Vagina (tissue), 2 donors: Measurements from ENCODE around the gene INTS11. TPM values are rescaled to one million over a fixed set of nuclear protein-coding genes. Genes with fewer than 3 reads are reported as not detected.

ENCODE experiments used
- DNase-seq, 2 donors: peaks; one replicate each; pipeline ENCODE4 v3.0.0-alpha.2; 2017; ENCODE audit errors: extremely low spot score in 2 of 2
- H3K27ac ChIP-seq: fragments of 200-600 bp; sonication (generic); one replicate; pipeline ENCODE4 v1.5.1; 2019
- H3K27me3 ChIP-seq: fragments of 200-600 bp; sonication (generic); one replicate; pipeline ENCODE4 v1.5.1; 2019
- H3K36me3 ChIP-seq, 2 donors: fragments of 200-600 bp; sonication (generic); one replicate each; pipeline ENCODE4 v1.5.1; 2017 to 2019
- H3K4me1 ChIP-seq: fragments of 200-600 bp; sonication (generic); one replicate; pipeline ENCODE4 v1.5.1; 2019
- H3K4me3 ChIP-seq, 2 donors: fragments of 200-600 bp; sonication (generic); 1 replicate in 1 of 2; 2 replicates in 1 of 2; pipeline ENCODE4 v1.5.1; 2016 to 2019
- H3K9me3 ChIP-seq: fragments of 200-600 bp; sonication (generic); one replicate; pipeline ENCODE4 v1.5.1; 2019
- CTCF ChIP-seq, 3 experiments: fragments of 450-650 bp in 2 of 3; fragments of 200-600 bp in 1 of 3; sonication (generic) in 1 of 3; IDR thresholded peaks; one replicate each; pipeline ENCODE4 v1.5.1; 2017 to 2019; ENCODE audit warnings: antibody characterized with exemption in 3 of 3, mild to moderate bottlenecking in 2 of 3, moderate library complexity in 2 of 3
- POLR2A ChIP-seq, 2 donors: fragments of 450-650 bp; IDR thresholded peaks; one replicate each; pipeline ENCODE4 v1.6.1; 2017; ENCODE audit warnings: antibody characterized with exemption in 2 of 2, mild to moderate bottlenecking in 2 of 2, moderate library complexity in 2 of 2
- POLR2AphosphoS5 ChIP-seq, 2 donors: sonication (generic); formaldehyde crosslinking; IDR thresholded peaks; one replicate each; pipeline ENCODE4 v1.9.0; 2017; ENCODE audit warnings: antibody characterized with exemption in 2 of 2, mild to moderate bottlenecking in 2 of 2, low read depth in 1 of 2; ENCODE audit not compliant: insufficient read depth in 1 of 2
- intact Hi-C: fragments of 100-400 bp; cut with DNase I; formaldehyde crosslinking; loops from one replicate; pipeline ENCODE4 v1.15.1; 2023
- total RNA-seq: library from RNA; depleted of rRNA; stranded (reverse); fragments of >200 nt; gene quantifications from one replicate; pipeline ENCODE4 v1.2.3, GENCODE V29; 2016

The INTS11 gene
- total RNA-seq, 1 donor from 2014 or later: 142 TPM

- intact Hi-C loops: no loop called here
- TF ChIP-seq POLR2A (IDR thresholded peaks at IDR 0.05): no peak
- no peak for TF ChIP-seq POLR2AphosphoS5 (IDR thresholded peaks at IDR 0.05; ENCODE audit: insufficient read depth in 1 of 2, low read depth in 1 of 2)
- no peak for TF ChIP-seq CTCF (IDR thresholded peaks at IDR 0.05)
- Histone ChIP-seq H3K36me3 (peaks cover 0 to 13% of the 10 kb centered on the region in 2 donors), H3K4me1 (peaks cover 74% of the 10 kb centered on the region), H3K27me3 (no peaks in the 10 kb centered on the region), H3K4me3 (no peak overlapping the region), H3K27ac (no peak overlapping the region), H3K9me3 (no peaks in the 10 kb centered on the region)
- DNase-seq: no peak
Observed at GRCh38 chr1:1321477-1321876, 3.0 kb downstream of the INTS11 start.

- Histone ChIP-seq H3K27ac (peak overlapping the region; percentile 72), H3K4me1 (peaks cover 68% of the 10 kb centered on the region)
- no peak for DNase-seq
Observed at GRCh38 chr1:1320666-1321448, 3.6 kb downstream of the INTS11 start.

GRCh38 chr1:1319646-1319941 is 4.9 kb downstream of the INTS11 start:
- Histone ChIP-seq H3K4me1 (peaks cover 58% of the 10 kb centered on the region), H3K27ac (peak overlapping the region; percentile 72), H3K36me3 (peaks cover 0 to 19% of the 10 kb centered on the region in 2 donors), H3K9me3 (no peaks in the 10 kb centered on the region), H3K27me3 (no peaks in the 10 kb centered on the region), H3K4me3 (no peak overlapping the region)
- intact Hi-C loops: no loop called here
- no peak for TF ChIP-seq POLR2AphosphoS5 (IDR thresholded peaks at IDR 0.05; ENCODE audit: insufficient read depth in 1 of 2, low read depth in 1 of 2)
- TF ChIP-seq POLR2A (IDR thresholded peaks at IDR 0.05): no peak
- no peak for TF ChIP-seq CTCF (IDR thresholded peaks at IDR 0.05)
- DNase-seq: no peak

More at GRCh38 chr1:1320666-1321448, 3.6 kb downstream of the INTS11 start:
- Histone ChIP-seq H3K4me3 (no peak overlapping the region), H3K9me3 (no peaks in the 10 kb centered on the region), H3K36me3 (peaks cover 0 to 13% of the 10 kb centered on the region in 2 donors), H3K27me3 (no peaks in the 10 kb centered on the region)
- intact Hi-C loops: no loop called here
- TF ChIP-seq POLR2AphosphoS5 (IDR thresholded peaks at IDR 0.05; ENCODE audit: insufficient read depth in 1 of 2, low read depth in 1 of 2): no peak
- no peak for TF ChIP-seq POLR2A (IDR thresholded peaks at IDR 0.05)
- TF ChIP-seq CTCF (IDR thresholded peaks at IDR 0.05): no peak

- Histone ChIP-seq H3K27me3 (no peaks in the 10 kb centered on the region), H3K4me3 (no peak overlapping the region), H3K4me1 (peaks cover 57% of the 10 kb centered on the region), H3K27ac (peak overlapping the region; percentile 72), H3K36me3 (peaks cover 0 to 25% of the 10 kb centered on the region in 2 donors), H3K9me3 (no peaks in the 10 kb centered on the region)
- TF ChIP-seq POLR2A (IDR thresholded peaks at IDR 0.05) (no peak), POLR2AphosphoS5 (IDR thresholded peaks at IDR 0.05; ENCODE audit: insufficient read depth in 1 of 2, low read depth in 1 of 2) (no peak), CTCF (IDR thresholded peaks at IDR 0.05) (no peak)
- DNase-seq: no peak
- intact Hi-C loops: no loop called here
Observed at GRCh38 chr1:1318777-1319645, 5.4 kb downstream of the INTS11 start.
